Fibroblast of peridontal ligament (primary cell): ENCODE measurements around the gene PARP12.
"Not testable (repeated sequence)": the region's sequence is repeated elsewhere in the genome, so short reads cannot be mapped to it uniquely, and the experiment has no call there.

Experiments
- DNase-seq: peaks from one replicate; pipeline ENCODE4 v3.0.0-alpha.2; 2010; ENCODE audit errors: extremely low read depth

Gene PARP12

GRCh38 chr7:140062528-140063299, at the start of gene PARP12:
TSS of gene PARP12 (minus strand) at chr7:140062951. CDS start at chr7:140062847, 104 bp downstream.
- peak; percentile 71 for DNase-seq

GRCh38 chr7:140108777-140109176, 46.0 kb upstream of the PARP12 start:
- not testable (repeated sequence) for DNase-seq

GRCh38 chr7:140096459-140096858, 33.7 kb upstream of the PARP12 start:
- no peak for DNase-seq

- no peak for DNase-seq
Observed at GRCh38 chr7:140093375-140093774, 30.6 kb upstream of the PARP12 start.

GRCh38 chr7:140085447-140085846, 22.7 kb upstream of the PARP12 start:
- DNase-seq = no peak

GRCh38 chr7:140084972-140085371, 22.2 kb upstream of the PARP12 start:
- no peak for DNase-seq

- no peak for DNase-seq
Observed at GRCh38 chr7:140084142-140084655, 21.4 kb upstream of the PARP12 start.

- no peak for DNase-seq
Observed at GRCh38 chr7:140082770-140083169, 20.0 kb upstream of the PARP12 start.

- no peak for DNase-seq
Observed at GRCh38 chr7:140081774-140082425, 19.1 kb upstream of the PARP12 start.

- DNase-seq = no peak
Observed at GRCh38 chr7:140080919-140081318, 18.2 kb upstream of the PARP12 start.

GRCh38 chr7:140079121-140079536, 16.4 kb upstream of the PARP12 start:
- peak; percentile 54 for DNase-seq

GRCh38 chr7:140078392-140078791, 15.6 kb upstream of the PARP12 start:
- no peak for DNase-seq

GRCh38 chr7:140074780-140075179, 12.0 kb upstream of the PARP12 start:
- peak; percentile 40 for DNase-seq

- no peak for DNase-seq
Observed at GRCh38 chr7:140070546-140070945, 7.8 kb upstream of the PARP12 start.

GRCh38 chr7:140069298-140069949, 6.7 kb upstream of the PARP12 start:
- DNase-seq = no peak

- no peak for DNase-seq
Observed at GRCh38 chr7:140068033-140068432, 5.3 kb upstream of the PARP12 start.

- DNase-seq = no peak
Observed at GRCh38 chr7:140067052-140067451, 4.3 kb upstream of the PARP12 start.

- DNase-seq = no peak
Observed at GRCh38 chr7:140062118-140062527, 628 bp downstream of the PARP12 start.

- no peak for DNase-seq
Observed at GRCh38 chr7:140061607-140061930, 1.2 kb downstream of the PARP12 start.

GRCh38 chr7:140060788-140061606, 1.8 kb downstream of the PARP12 start:
- no peak for DNase-seq

GRCh38 chr7:140060243-140060630, 2.5 kb downstream of the PARP12 start:
- no peak for DNase-seq
